Measurements from ENCODE around the gene KRTAP15-1. TPM values are rescaled to one million over a fixed set of nuclear protein-coding genes. Genes with fewer than 3 reads are reported as not detected.

The KRTAP15-1 gene
- total and polyA plus RNA-seq, 4 donors: not detected

DNA sequence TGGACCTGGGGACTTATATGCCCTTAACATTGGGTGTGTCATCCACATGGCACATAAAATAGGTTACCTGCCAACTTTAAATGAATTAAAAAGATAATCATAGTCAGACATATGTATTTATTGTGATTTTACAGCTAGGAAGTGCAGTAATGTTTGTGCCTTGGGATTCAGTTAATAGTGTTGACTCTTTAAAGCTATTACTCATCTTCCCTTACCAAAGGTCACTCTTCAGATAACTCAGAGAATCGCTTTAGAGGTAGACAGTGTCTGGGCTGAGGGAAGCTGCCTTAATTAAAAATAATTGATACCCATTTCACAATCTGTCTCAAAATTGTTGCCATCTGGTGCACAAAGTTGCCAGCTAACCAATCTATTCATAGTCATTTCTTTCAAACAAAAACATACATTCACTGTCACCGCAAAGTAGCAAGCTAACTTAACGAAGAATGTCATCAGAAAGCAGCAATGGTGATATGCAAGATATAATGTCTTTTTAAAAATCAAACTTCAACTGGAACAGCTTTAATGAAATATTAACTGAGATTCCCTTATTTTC, 3.0 kb upstream of the KRTAP15-1 start:
- no peaks in the 10 kb centered on the region for H3K9me3 ChIP-seq (ENCODE audit: control insufficient read depth, insufficient read depth, low read length)
- H3K27ac ChIP-seq (ENCODE audit: low read depth, low read length): no peak overlapping the region
- no peaks in the 10 kb centered on the region for H3K36me3 ChIP-seq (ENCODE audit: control insufficient read depth, insufficient read depth, low read length)
- no peak overlapping the region for H3K4me3 ChIP-seq (ENCODE audit: low read depth, low read length)
- WGBS (ENCODE audit: insufficient coverage): no CpG with 5 or more reads among the region's 3 CpGs
- DNase-seq (ENCODE audit: low read depth in 4 of 6, low spot score in 6 of 6): peak in 1 of 6 donors; percentile 86
- H3K4me1 ChIP-seq (ENCODE audit: control insufficient read depth, insufficient read depth, low read length): no peaks in the 10 kb centered on the region
- no peaks in the 10 kb centered on the region for H3K27me3 ChIP-seq (ENCODE audit: control insufficient read depth, insufficient read depth, low read length)

DNA sequence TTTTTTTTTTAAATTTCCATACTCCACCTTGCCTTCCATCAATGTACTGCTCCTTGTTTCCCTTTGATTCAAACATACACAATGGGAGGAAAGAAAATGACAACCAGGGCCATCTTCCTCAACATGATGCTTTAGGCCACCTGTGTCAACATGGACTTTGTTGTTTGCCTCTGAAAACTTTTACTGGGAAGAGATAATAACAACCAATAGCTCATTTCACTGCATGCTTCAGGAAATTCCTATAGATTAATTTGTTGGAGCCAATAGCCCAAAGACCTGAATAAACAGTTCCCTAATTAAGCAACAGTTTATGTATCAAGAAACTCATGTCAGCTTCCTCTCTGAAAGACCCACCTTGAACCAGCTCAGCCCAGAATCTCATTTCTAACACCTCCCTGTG, 3.2 kb downstream of the KRTAP15-1 start:
- H3K27ac ChIP-seq (ENCODE audit: low read depth, low read length): no peak overlapping the region
- no peaks in the 10 kb centered on the region for H3K36me3 ChIP-seq (ENCODE audit: control insufficient read depth, insufficient read depth, low read length)
- H3K4me1 ChIP-seq (ENCODE audit: control insufficient read depth, insufficient read depth, low read length): no peaks in the 10 kb centered on the region
- no peaks in the 10 kb centered on the region for H3K27me3 ChIP-seq (ENCODE audit: control insufficient read depth, insufficient read depth, low read length)
- H3K9me3 ChIP-seq (ENCODE audit: control insufficient read depth, insufficient read depth, low read length): no peaks in the 10 kb centered on the region
- DNase-seq (ENCODE audit: low read depth in 4 of 6, low spot score in 6 of 6): no peak
- H3K4me3 ChIP-seq (ENCODE audit: low read depth, low read length): no peak overlapping the region

- Histone ChIP-seq H3K36me3 (ENCODE audit: control insufficient read depth, insufficient read depth, low read length) (no peaks in the 10 kb centered on the region), H3K27me3 (ENCODE audit: control insufficient read depth, insufficient read depth, low read length) (no peaks in the 10 kb centered on the region), H3K9me3 (ENCODE audit: control insufficient read depth, insufficient read depth, low read length) (no peaks in the 10 kb centered on the region), H3K4me1 (ENCODE audit: control insufficient read depth, insufficient read depth, low read length) (no peaks in the 10 kb centered on the region), H3K27ac (ENCODE audit: low read depth, low read length) (no peak overlapping the region), H3K4me3 (ENCODE audit: low read depth, low read length) (no peak overlapping the region)
- 45% methylated on average over 1 of the region's 1 CpG for WGBS (ENCODE audit: insufficient coverage)
- no peak for DNase-seq (ENCODE audit: low read depth in 4 of 6, low spot score in 6 of 6)
Observed at GRCh38 chr21:30444204-30444603, 4.1 kb downstream of the KRTAP15-1 start.

GRCh38 chr21:30447056-30447455, 7.0 kb downstream of the KRTAP15-1 start:
- no peaks in the 10 kb centered on the region for H3K4me1 ChIP-seq (ENCODE audit: control insufficient read depth, insufficient read depth, low read length)
- no peak overlapping the region for H3K4me3 ChIP-seq (ENCODE audit: low read depth, low read length)
- H3K27me3 ChIP-seq (ENCODE audit: control insufficient read depth, insufficient read depth, low read length): no peaks in the 10 kb centered on the region
- H3K36me3 ChIP-seq (ENCODE audit: control insufficient read depth, insufficient read depth, low read length): no peaks in the 10 kb centered on the region
- 63% methylated on average over 3 of the region's 4 CpGs for WGBS (ENCODE audit: insufficient coverage)
- no peak for DNase-seq (ENCODE audit: low read depth in 4 of 6, low spot score in 6 of 6)
- H3K9me3 ChIP-seq (ENCODE audit: control insufficient read depth, insufficient read depth, low read length): no peaks in the 10 kb centered on the region
- no peak overlapping the region for H3K27ac ChIP-seq (ENCODE audit: low read depth, low read length)

- DNase-seq (ENCODE audit: low read depth in 4 of 6, low spot score in 6 of 6): no peak
- no peaks in the 10 kb centered on the region for H3K9me3 ChIP-seq (ENCODE audit: control insufficient read depth, insufficient read depth, low read length)
- H3K4me1 ChIP-seq (ENCODE audit: control insufficient read depth, insufficient read depth, low read length): no peaks in the 10 kb centered on the region
- no peak overlapping the region for H3K4me3 ChIP-seq (ENCODE audit: low read depth, low read length)
- no peaks in the 10 kb centered on the region for H3K27me3 ChIP-seq (ENCODE audit: control insufficient read depth, insufficient read depth, low read length)
- WGBS (ENCODE audit: insufficient coverage): no CpG with 5 or more reads among the region's 3 CpGs
- H3K27ac ChIP-seq (ENCODE audit: low read depth, low read length): no peak overlapping the region
- no peaks in the 10 kb centered on the region for H3K36me3 ChIP-seq (ENCODE audit: control insufficient read depth, insufficient read depth, low read length)
Observed at GRCh38 chr21:30448514-30448913, 8.4 kb downstream of the KRTAP15-1 start.

GRCh38 chr21:30463713-30464112, 23.6 kb downstream of the KRTAP15-1 start:
- no peak overlapping the region for H3K27ac ChIP-seq (ENCODE audit: low read depth, low read length)
- no peaks in the 10 kb centered on the region for H3K36me3 ChIP-seq (ENCODE audit: control insufficient read depth, insufficient read depth, low read length)
- no peak for DNase-seq (ENCODE audit: low read depth in 4 of 6, low spot score in 6 of 6)
- H3K9me3 ChIP-seq (ENCODE audit: control insufficient read depth, insufficient read depth, low read length): no peaks in the 10 kb centered on the region
- no peaks in the 10 kb centered on the region for H3K4me1 ChIP-seq (ENCODE audit: control insufficient read depth, insufficient read depth, low read length)
- no peak overlapping the region for H3K4me3 ChIP-seq (ENCODE audit: low read depth, low read length)
- no CpG with 5 or more reads among the region's 3 CpGs for WGBS (ENCODE audit: insufficient coverage)
- H3K27me3 ChIP-seq (ENCODE audit: control insufficient read depth, insufficient read depth, low read length): no peaks in the 10 kb centered on the region

GRCh38 chr21:30468900-30469714, 29.0 kb downstream of the KRTAP15-1 start:
- Histone ChIP-seq H3K27ac (ENCODE audit: low read depth, low read length) (no peak overlapping the region), H3K4me1 (ENCODE audit: control insufficient read depth, insufficient read depth, low read length) (no peaks in the 10 kb centered on the region), H3K27me3 (ENCODE audit: control insufficient read depth, insufficient read depth, low read length) (no peaks in the 10 kb centered on the region), H3K4me3 (ENCODE audit: low read depth, low read length) (no peak overlapping the region), H3K9me3 (ENCODE audit: control insufficient read depth, insufficient read depth, low read length) (no peaks in the 10 kb centered on the region), H3K36me3 (ENCODE audit: control insufficient read depth, insufficient read depth, low read length) (no peaks in the 10 kb centered on the region)
- DNase-seq (ENCODE audit: low read depth in 4 of 6, low spot score in 6 of 6): no peak
- WGBS (ENCODE audit: insufficient coverage): no CpG with 5 or more reads among the region's 6 CpGs

DNA sequence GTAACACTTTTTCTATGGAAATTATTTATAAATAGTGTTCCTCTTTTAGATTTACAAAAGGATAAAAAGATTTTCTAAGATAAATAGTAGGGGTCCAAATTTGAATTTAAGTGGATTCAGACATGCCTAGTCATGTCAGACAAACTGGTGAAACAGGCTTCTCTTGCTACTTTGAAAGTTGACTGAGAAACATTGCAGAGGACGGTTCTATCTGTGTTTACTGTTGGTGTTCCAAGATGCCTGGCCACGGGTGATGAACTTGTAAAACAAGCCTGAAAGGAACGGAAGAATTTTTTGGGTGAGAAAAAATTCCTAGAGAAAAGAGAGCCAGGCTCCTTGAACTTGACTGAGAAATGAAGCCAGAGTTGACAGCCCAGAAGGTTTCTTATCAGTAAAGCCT, 37.9 kb downstream of the KRTAP15-1 start:
- 78% methylated on average over 3 of the region's 3 CpGs for WGBS (ENCODE audit: insufficient coverage)
- Histone ChIP-seq H3K27me3 (ENCODE audit: control insufficient read depth, insufficient read depth, low read length) (no peaks in the 10 kb centered on the region), H3K27ac (ENCODE audit: low read depth, low read length) (no peak overlapping the region), H3K36me3 (ENCODE audit: control insufficient read depth, insufficient read depth, low read length) (no peaks in the 10 kb centered on the region), H3K9me3 (ENCODE audit: control insufficient read depth, insufficient read depth, low read length) (no peaks in the 10 kb centered on the region), H3K4me3 (ENCODE audit: low read depth, low read length) (no peak overlapping the region), H3K4me1 (ENCODE audit: control insufficient read depth, insufficient read depth, low read length) (no peaks in the 10 kb centered on the region)
- DNase-seq (ENCODE audit: low read depth in 4 of 6, low spot score in 6 of 6): no peak

GRCh38 chr21:30479259-30479658, 39.2 kb downstream of the KRTAP15-1 start:
- H3K36me3 ChIP-seq (ENCODE audit: control insufficient read depth, insufficient read depth, low read length): no peaks in the 10 kb centered on the region
- H3K27me3 ChIP-seq (ENCODE audit: control insufficient read depth, insufficient read depth, low read length): no peaks in the 10 kb centered on the region
- no peaks in the 10 kb centered on the region for H3K9me3 ChIP-seq (ENCODE audit: control insufficient read depth, insufficient read depth, low read length)
- DNase-seq (ENCODE audit: low read depth in 4 of 6, low spot score in 6 of 6): no peak
- no peaks in the 10 kb centered on the region for H3K4me1 ChIP-seq (ENCODE audit: control insufficient read depth, insufficient read depth, low read length)
- WGBS (ENCODE audit: insufficient coverage): 100% methylated on average over 2 of the region's 4 CpGs
- H3K27ac ChIP-seq (ENCODE audit: low read depth, low read length): no peak overlapping the region
- H3K4me3 ChIP-seq (ENCODE audit: low read depth, low read length): no peak overlapping the region

GRCh38 chr21:30480145-30480544, 40.1 kb downstream of the KRTAP15-1 start, which contains the start of gene KRTAP19-1:
TSS of gene KRTAP19-1 (minus strand) at chr21:30480367. CDS start at chr21:30480317, 50 bp downstream.
- Histone ChIP-seq H3K4me3 (ENCODE audit: low read depth, low read length) (no peak within 1 kb of the TSS), H3K27ac (ENCODE audit: low read depth, low read length) (no peak within 1 kb of the TSS), H3K9me3 (ENCODE audit: control insufficient read depth, insufficient read depth, low read length) (no peaks in the 10 kb centered on the region), H3K4me1 (ENCODE audit: control insufficient read depth, insufficient read depth, low read length) (no peaks in the 10 kb centered on the region), H3K27me3 (ENCODE audit: control insufficient read depth, insufficient read depth, low read length) (no peaks in the 10 kb centered on the region), H3K36me3 (ENCODE audit: control insufficient read depth, insufficient read depth, low read length) (no peaks in the 10 kb centered on the region)
- 88% methylated on average over 5 of the region's 7 CpGs for WGBS (ENCODE audit: insufficient coverage)
- no peak for DNase-seq (ENCODE audit: low read depth in 4 of 6, low spot score in 6 of 6)

Data from spinal cord (tissue), 10 donors.